Activated naive CD4-positive, alpha-beta T cell treated with anti-CD3 and anti-CD28 coated beads, Interleukin-2, amount 50 U/mL, for 24 hours (primary cell): Measurements from ENCODE around the gene TOR3A.

Source experiments
- H3K27ac Mint-ChIP-seq: one replicate; pipeline ENCODE4 v1.8.0; 2021; ENCODE audit warnings: mild to moderate bottlenecking, mixed read lengths
- H3K27me3 Mint-ChIP-seq: one replicate; pipeline ENCODE4 v1.8.0; 2021; ENCODE audit warnings: mixed read lengths
- H3K36me3 Mint-ChIP-seq: one replicate; pipeline ENCODE4 v1.8.0; 2021; ENCODE audit warnings: mixed read lengths
- H3K4me1 Mint-ChIP-seq: one replicate; pipeline ENCODE4 v1.8.0; 2021; ENCODE audit warnings: mixed read lengths
- H3K4me3 Mint-ChIP-seq: one replicate; pipeline ENCODE4 v1.8.0; 2021; ENCODE audit warnings: mild to moderate bottlenecking, mixed read lengths
- H3K9me3 Mint-ChIP-seq: one replicate; pipeline ENCODE4 v1.8.0; 2021; ENCODE audit warnings: mixed read lengths

The TOR3A gene

GRCh38 chr1:179090923-179091322 is 9.1 kb downstream of the TOR3A start:
- Mint-ChIP-seq H3K4me3 (no peak overlapping the region), H3K36me3 (peaks cover 6% of the 10 kb centered on the region), H3K27ac (peak overlapping the region; percentile 14)

GRCh38 chr1:179091691-179092165 is 9.9 kb downstream of the TOR3A start:
- no peak overlapping the region for H3K4me3 Mint-ChIP-seq
- no peaks in the 10 kb centered on the region for H3K27me3 Mint-ChIP-seq
- no peaks in the 10 kb centered on the region for H3K9me3 Mint-ChIP-seq
- no peaks in the 10 kb centered on the region for H3K4me1 Mint-ChIP-seq
- H3K27ac Mint-ChIP-seq, result no peak overlapping the region
- H3K36me3 Mint-ChIP-seq, result peaks cover 4% of the 10 kb centered on the region

More at GRCh38 chr1:179090923-179091322, 9.1 kb downstream of the TOR3A start:
- no peaks in the 10 kb centered on the region for H3K4me1 Mint-ChIP-seq
- H3K9me3 Mint-ChIP-seq, result no peaks in the 10 kb centered on the region
- no peaks in the 10 kb centered on the region for H3K27me3 Mint-ChIP-seq

GRCh38 chr1:179092896-179093461 is 11.1 kb downstream of the TOR3A start:
- Mint-ChIP-seq H3K4me1 (no peaks in the 10 kb centered on the region), H3K36me3 (peaks cover 5% of the 10 kb centered on the region), H3K27me3 (no peaks in the 10 kb centered on the region), H3K4me3 (no peak overlapping the region), H3K27ac (no peak overlapping the region), H3K9me3 (no peaks in the 10 kb centered on the region)

- H3K27ac Mint-ChIP-seq, result no peak overlapping the region
- H3K27me3 Mint-ChIP-seq, result no peaks in the 10 kb centered on the region
- peaks cover 5% of the 10 kb centered on the region for H3K36me3 Mint-ChIP-seq
- no peaks in the 10 kb centered on the region for H3K9me3 Mint-ChIP-seq
- no peaks in the 10 kb centered on the region for H3K4me1 Mint-ChIP-seq
- H3K4me3 Mint-ChIP-seq, result no peak overlapping the region
Observed at GRCh38 chr1:179094818-179095217, 12.9 kb downstream of the TOR3A start.

GRCh38 chr1:179095377-179095776 is 13.5 kb downstream of the TOR3A start:
- Mint-ChIP-seq H3K27me3 (no peaks in the 10 kb centered on the region), H3K27ac (no peak overlapping the region), H3K9me3 (no peaks in the 10 kb centered on the region), H3K4me1 (no peaks in the 10 kb centered on the region), H3K36me3 (peaks cover 5% of the 10 kb centered on the region), H3K4me3 (no peak overlapping the region)

GRCh38 chr1:179095924-179096323 is 14.1 kb downstream of the TOR3A start:
- H3K9me3 Mint-ChIP-seq, result no peaks in the 10 kb centered on the region
- H3K27ac Mint-ChIP-seq, result no peak overlapping the region
- H3K4me3 Mint-ChIP-seq, result no peak overlapping the region
- H3K36me3 Mint-ChIP-seq, result peaks cover 5% of the 10 kb centered on the region
- no peaks in the 10 kb centered on the region for H3K27me3 Mint-ChIP-seq
- no peaks in the 10 kb centered on the region for H3K4me1 Mint-ChIP-seq

GRCh38 chr1:179099891-179100290 is 18.0 kb downstream of the TOR3A start:
- Mint-ChIP-seq H3K27me3 (no peaks in the 10 kb centered on the region), H3K36me3 (peaks cover 2% of the 10 kb centered on the region), H3K4me3 (no peak overlapping the region), H3K27ac (no peak overlapping the region), H3K4me1 (no peaks in the 10 kb centered on the region), H3K9me3 (no peaks in the 10 kb centered on the region)

- Mint-ChIP-seq H3K27me3 (no peaks in the 10 kb centered on the region), H3K27ac (no peak overlapping the region), H3K4me1 (no peaks in the 10 kb centered on the region), H3K36me3 (peaks cover 2% of the 10 kb centered on the region), H3K9me3 (no peaks in the 10 kb centered on the region), H3K4me3 (no peak overlapping the region)
Observed at GRCh38 chr1:179101566-179101965, 19.7 kb downstream of the TOR3A start.

- Mint-ChIP-seq H3K4me3 (no peak overlapping the region), H3K27ac (no peak overlapping the region), H3K9me3 (no peaks in the 10 kb centered on the region), H3K27me3 (no peaks in the 10 kb centered on the region), H3K4me1 (no peaks in the 10 kb centered on the region), H3K36me3 (peaks cover 2% of the 10 kb centered on the region)
Observed at GRCh38 chr1:179103999-179104398, 22.1 kb downstream of the TOR3A start.

GRCh38 chr1:179104611-179105250 is 22.9 kb downstream of the TOR3A start:
- H3K27ac Mint-ChIP-seq, result no peak overlapping the region
- H3K9me3 Mint-ChIP-seq, result no peaks in the 10 kb centered on the region
- peaks cover 6% of the 10 kb centered on the region for H3K36me3 Mint-ChIP-seq
- no peaks in the 10 kb centered on the region for H3K4me1 Mint-ChIP-seq
- no peak overlapping the region for H3K4me3 Mint-ChIP-seq
- H3K27me3 Mint-ChIP-seq, result no peaks in the 10 kb centered on the region

GRCh38 chr1:179105393-179105792 is 23.5 kb downstream of the TOR3A start:
- Mint-ChIP-seq H3K27ac (no peak overlapping the region), H3K4me3 (no peak overlapping the region), H3K27me3 (no peaks in the 10 kb centered on the region), H3K4me1 (no peaks in the 10 kb centered on the region), H3K36me3 (peaks cover 8% of the 10 kb centered on the region), H3K9me3 (no peaks in the 10 kb centered on the region)

GRCh38 chr1:179107706-179108629 is 26.1 kb downstream of the TOR3A start:
- Mint-ChIP-seq H3K9me3 (no peaks in the 10 kb centered on the region), H3K4me1 (no peaks in the 10 kb centered on the region), H3K4me3 (no peak overlapping the region), H3K27me3 (no peaks in the 10 kb centered on the region), H3K27ac (no peak overlapping the region), H3K36me3 (peaks cover 8% of the 10 kb centered on the region)

GRCh38 chr1:179108644-179109043 is 26.8 kb downstream of the TOR3A start:
- Mint-ChIP-seq H3K4me1 (no peaks in the 10 kb centered on the region), H3K4me3 (no peak overlapping the region), H3K9me3 (no peaks in the 10 kb centered on the region), H3K27ac (no peak overlapping the region), H3K36me3 (peaks cover 8% of the 10 kb centered on the region), H3K27me3 (no peaks in the 10 kb centered on the region)

- Mint-ChIP-seq H3K4me3 (no peak overlapping the region), H3K9me3 (no peaks in the 10 kb centered on the region), H3K27me3 (no peaks in the 10 kb centered on the region), H3K27ac (no peak overlapping the region), H3K36me3 (peaks cover 10% of the 10 kb centered on the region), H3K4me1 (no peaks in the 10 kb centered on the region)
Observed at GRCh38 chr1:179115181-179115580, 33.3 kb downstream of the TOR3A start.

- Mint-ChIP-seq H3K27ac (no peak overlapping the region), H3K9me3 (no peaks in the 10 kb centered on the region), H3K4me3 (no peak overlapping the region), H3K27me3 (no peaks in the 10 kb centered on the region), H3K36me3 (peaks cover 5% of the 10 kb centered on the region), H3K4me1 (peaks cover 9% of the 10 kb centered on the region)
Observed at GRCh38 chr1:179119513-179119912, 37.6 kb downstream of the TOR3A start.

- Mint-ChIP-seq H3K36me3 (peaks cover 9% of the 10 kb centered on the region), H3K27me3 (no peaks in the 10 kb centered on the region), H3K27ac (no peak overlapping the region), H3K9me3 (no peaks in the 10 kb centered on the region), H3K4me1 (peaks cover 9% of the 10 kb centered on the region), H3K4me3 (no peak overlapping the region)
Observed at GRCh38 chr1:179120736-179121135, 38.9 kb downstream of the TOR3A start.
